Measurements from ENCODE around the gene NDUFB2.
"Not testable (repeated sequence)": the region's sequence is repeated elsewhere in the genome, so short reads cannot be mapped to it uniquely, and the experiment has no call there.

The NDUFB2 gene

GRCh38 chr7:140693849-140694248 lies 2.7 kb upstream of the NDUFB2 start:
- DNase-seq: not testable (repeated sequence)

GRCh38 chr7:140694592-140694991 lies 1.9 kb upstream of the NDUFB2 start:
- no peak for DNase-seq

GRCh38 chr7:140695381-140695780 lies 1.1 kb upstream of the NDUFB2 start:
- no peak for DNase-seq

GRCh38 chr7:140696024-140696679 lies 356 bp upstream of the NDUFB2 start:
- DNase-seq: peak; percentile 93 to 95

- no peak for DNase-seq
These were observed 1.1 kb downstream of the NDUFB2 start for GRCh38 chr7:140697447-140698143.

GRCh38 chr7:140698477-140698876 lies 2.0 kb downstream of the NDUFB2 start:
- no peak for DNase-seq

- DNase-seq: no peak
These were observed 6.3 kb downstream of the NDUFB2 start for GRCh38 chr7:140702774-140703173.

GRCh38 chr7:140704205-140704604 lies 7.7 kb downstream of the NDUFB2 start:
- no peak for DNase-seq

- no peak for DNase-seq
These were observed 10.6 kb downstream of the NDUFB2 start for GRCh38 chr7:140707132-140707531.

- not testable (repeated sequence) for DNase-seq
These were observed 12.3 kb downstream of the NDUFB2 start for GRCh38 chr7:140708764-140709163.

GRCh38 chr7:140712392-140712791 lies 15.9 kb downstream of the NDUFB2 start:
- DNase-seq: not testable (repeated sequence)

GRCh38 chr7:140714331-140715040 lies 18.0 kb downstream of the NDUFB2 start:
- no peak for DNase-seq

GRCh38 chr7:140719721-140720120 lies 23.2 kb downstream of the NDUFB2 start:
- no peak for DNase-seq

- no peak for DNase-seq
These were observed 25.7 kb downstream of the NDUFB2 start for GRCh38 chr7:140722254-140722653.

- peak; percentile 15 to 20 for DNase-seq
These were observed 26.5 kb downstream of the NDUFB2 start for GRCh38 chr7:140723006-140723405.

GRCh38 chr7:140723574-140723973 lies 27.1 kb downstream of the NDUFB2 start:
- no peak for DNase-seq

- DNase-seq: no peak
These were observed 28.2 kb downstream of the NDUFB2 start for GRCh38 chr7:140724706-140725105.

GRCh38 chr7:140726281-140726680 lies 29.8 kb downstream of the NDUFB2 start:
- no peak for DNase-seq

GRCh38 chr7:140732416-140732815 lies 35.9 kb downstream of the NDUFB2 start:
- no peak for DNase-seq

GRCh38 chr7:140734096-140734495 lies 37.6 kb downstream of the NDUFB2 start:
- DNase-seq: no peak

- DNase-seq: no peak
These were observed 38.2 kb downstream of the NDUFB2 start for GRCh38 chr7:140734729-140735128.

- no peak for DNase-seq
These were observed 41.8 kb downstream of the NDUFB2 start for GRCh38 chr7:140738280-140738679.

- DNase-seq: not testable (repeated sequence)
These were observed 46.7 kb downstream of the NDUFB2 start for GRCh38 chr7:140743255-140743654.

- no peak for DNase-seq
These were observed 47.5 kb downstream of the NDUFB2 start for GRCh38 chr7:140744005-140744404.

All from activated CD4-positive, alpha-beta T cell treated with anti-CD3 and anti-CD28 coated beads for 4 hours (primary cell).